HG02870 (cell line): ENCODE measurements around the gene ZNF672.
"Not testable (repeated sequence)": the region's sequence is repeated elsewhere in the genome, so short reads cannot be mapped to it uniquely, and the experiment has no call there.

Experiments used
- ATAC-seq: cut with Tn5 transposase; IDR thresholded peaks from one replicate; pipeline ENCODE4 v1.9.1; 2021; ENCODE audit warnings: mild to moderate bottlenecking, moderate library complexity; ENCODE audit not compliant: unreplicated experiment

Gene ZNF672

GRCh38 chr1:248812736-248813425, 25.1 kb upstream of the ZNF672 start:
- no peak for ATAC-seq

GRCh38 chr1:248813546-248813945, 24.5 kb upstream of the ZNF672 start:
- ATAC-seq = no peak

GRCh38 chr1:248814351-248814750, 23.7 kb upstream of the ZNF672 start:
- no peak for ATAC-seq

- ATAC-seq = no peak
Observed at GRCh38 chr1:248815407-248816034, 22.5 kb upstream of the ZNF672 start.

- no peak for ATAC-seq
Observed at GRCh38 chr1:248816042-248816851, 21.8 kb upstream of the ZNF672 start.

DNA sequence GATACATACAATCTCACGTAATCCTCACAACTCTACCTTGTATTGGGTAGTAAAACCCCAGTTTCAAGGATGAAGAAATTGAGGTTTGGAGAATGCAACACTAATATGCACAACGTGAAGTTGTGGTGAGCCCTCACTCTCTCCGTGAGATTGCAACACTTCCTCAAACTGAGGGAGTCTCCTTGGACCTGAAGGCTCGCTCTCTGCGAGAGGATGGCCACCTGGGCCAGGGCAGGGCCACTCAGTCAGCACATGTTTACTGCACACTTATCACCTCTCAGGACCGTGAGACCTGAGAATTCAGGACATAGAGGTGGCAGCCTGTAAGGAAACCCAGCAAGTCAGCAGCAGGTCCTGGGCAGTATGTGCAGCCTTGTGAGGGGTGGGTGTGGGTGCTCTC, 21.0 kb upstream of the ZNF672 start:
- ATAC-seq = no peak

DNA sequence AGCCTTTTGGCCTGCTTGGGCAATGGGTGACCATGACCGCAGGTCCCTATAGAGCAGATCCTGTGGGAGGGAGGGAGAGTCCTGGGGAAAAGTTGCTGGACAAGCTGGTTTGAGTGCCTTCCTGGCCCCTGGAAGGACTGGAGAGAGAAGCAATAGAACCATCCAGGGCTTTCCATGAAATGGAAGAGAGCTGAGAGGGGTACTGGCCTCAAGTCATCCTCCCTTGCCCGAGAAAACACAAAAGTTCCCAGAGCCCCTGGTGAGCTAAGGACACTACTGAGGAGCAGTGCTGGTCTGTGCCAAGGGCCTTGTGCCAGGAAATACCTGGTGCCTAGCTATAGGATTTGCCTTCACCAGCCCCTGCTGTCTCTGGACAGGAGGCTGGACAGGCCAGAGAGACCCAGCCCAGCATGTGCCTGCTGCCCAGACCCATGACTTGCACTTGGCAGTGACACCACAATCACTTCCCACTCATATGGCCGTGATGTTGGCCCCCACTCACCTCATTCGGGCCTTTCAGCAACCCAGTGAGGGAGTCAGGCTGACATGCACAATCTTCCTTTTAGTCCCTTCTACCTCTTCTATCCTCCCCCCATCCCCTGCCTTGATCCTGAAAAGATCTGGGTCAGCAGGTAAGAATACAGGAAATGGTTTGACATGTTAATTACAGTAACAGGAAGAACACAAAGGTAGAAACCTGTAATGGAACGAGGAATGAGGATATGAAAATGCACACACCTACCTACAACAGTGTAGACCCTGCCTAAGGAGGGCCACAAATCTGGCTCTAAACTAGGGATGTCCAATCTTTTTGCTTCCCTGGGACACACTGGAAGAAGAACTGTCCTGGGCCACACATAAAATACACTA, 19.3 kb upstream of the ZNF672 start:
- ATAC-seq = no peak

DNA sequence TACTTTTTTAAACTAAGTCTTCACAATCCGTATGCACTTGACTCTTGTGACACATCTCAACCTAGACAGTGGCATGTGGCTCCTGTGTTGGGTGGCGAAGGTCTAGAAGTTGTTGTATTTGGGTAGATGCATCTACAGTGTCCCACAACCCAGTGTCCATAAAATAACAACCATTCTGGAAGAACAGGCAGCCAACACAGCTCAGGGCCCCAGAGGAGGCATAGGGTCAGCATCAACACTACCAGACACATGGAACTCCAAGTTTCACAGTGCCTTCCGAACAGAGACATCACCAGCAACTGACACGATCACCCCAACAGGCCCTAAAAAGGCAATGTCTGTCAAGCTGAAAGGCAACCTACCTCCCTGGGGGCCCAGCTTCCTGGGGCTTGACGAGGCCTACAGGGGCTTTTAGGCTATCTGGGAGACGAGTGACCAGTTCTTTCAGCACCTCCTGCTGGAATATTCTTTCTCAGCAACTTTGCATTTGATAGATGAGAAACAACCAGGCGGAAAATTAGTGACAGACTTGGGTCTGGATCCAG, 17.9 kb upstream of the ZNF672 start:
- ATAC-seq = no peak

DNA sequence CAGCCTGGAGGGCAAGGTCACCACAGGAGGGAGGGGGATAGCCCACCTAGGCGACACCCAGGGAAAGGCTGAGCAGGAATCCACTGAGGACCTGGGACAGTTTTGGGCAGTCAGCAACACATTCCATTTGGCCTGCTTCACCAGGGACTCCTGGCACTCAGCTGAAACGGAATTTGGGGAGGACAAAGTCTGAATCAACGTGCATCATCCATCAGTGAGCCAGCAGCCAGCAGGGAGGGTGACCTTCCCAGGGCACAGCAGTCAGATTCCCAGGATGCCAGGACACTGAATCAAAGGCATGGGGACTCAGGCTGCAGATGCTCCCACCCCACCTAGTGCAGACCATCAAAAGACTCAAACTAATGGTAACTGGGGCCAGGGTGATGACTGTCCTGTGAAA, 16.9 kb upstream of the ZNF672 start:
- no peak for ATAC-seq

DNA sequence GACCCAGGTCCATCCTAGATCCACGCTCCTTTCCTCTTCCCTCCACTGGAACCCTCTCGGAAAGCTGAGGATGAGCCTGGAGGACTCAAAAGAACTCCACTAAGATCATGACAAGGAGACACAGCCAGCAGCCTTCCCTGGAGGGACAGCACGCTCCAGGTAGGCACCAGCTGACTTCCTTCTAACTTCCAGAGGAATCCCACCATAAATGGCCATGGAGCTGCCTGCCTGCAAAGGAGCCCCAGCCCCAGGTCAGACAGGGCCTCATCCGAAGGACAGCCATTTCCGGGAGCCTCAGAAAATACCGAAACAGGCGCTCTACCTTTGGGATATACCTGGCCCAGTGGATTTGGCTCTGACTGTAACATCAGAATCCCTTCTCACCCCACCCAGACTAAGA, 16.4 kb upstream of the ZNF672 start:
- no peak for ATAC-seq

- ATAC-seq = peak; percentile 29
Observed at GRCh38 chr1:248822148-248823032, 15.6 kb upstream of the ZNF672 start.

- no peak for ATAC-seq
Observed at GRCh38 chr1:248823517-248824001, 14.5 kb upstream of the ZNF672 start.

- no peak for ATAC-seq
Observed at GRCh38 chr1:248824301-248824700, 13.7 kb upstream of the ZNF672 start.

DNA sequence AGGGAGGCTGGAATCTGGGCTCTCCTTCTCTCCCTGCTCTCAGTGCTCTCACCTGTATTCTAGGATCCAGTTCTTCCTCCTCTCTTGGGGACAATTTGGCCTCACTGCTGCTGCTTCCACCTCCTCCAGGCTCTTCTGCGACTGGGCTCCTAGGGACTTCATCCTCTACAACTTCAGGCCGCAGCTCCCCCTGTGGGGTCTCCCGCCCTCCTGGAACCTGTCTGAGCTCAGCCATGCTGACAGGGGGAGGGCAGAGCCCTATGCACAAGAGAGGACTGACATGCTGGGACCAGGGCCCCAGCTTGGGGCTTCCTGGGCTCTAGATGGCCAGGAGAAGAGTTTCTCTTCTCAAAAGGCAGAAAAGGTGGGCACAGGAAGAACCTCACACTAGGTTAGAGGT, 13.3 kb upstream of the ZNF672 start:
- ATAC-seq = no peak

GRCh38 chr1:248825136-248825535, 12.9 kb upstream of the ZNF672 start:
- ATAC-seq = no peak

DNA sequence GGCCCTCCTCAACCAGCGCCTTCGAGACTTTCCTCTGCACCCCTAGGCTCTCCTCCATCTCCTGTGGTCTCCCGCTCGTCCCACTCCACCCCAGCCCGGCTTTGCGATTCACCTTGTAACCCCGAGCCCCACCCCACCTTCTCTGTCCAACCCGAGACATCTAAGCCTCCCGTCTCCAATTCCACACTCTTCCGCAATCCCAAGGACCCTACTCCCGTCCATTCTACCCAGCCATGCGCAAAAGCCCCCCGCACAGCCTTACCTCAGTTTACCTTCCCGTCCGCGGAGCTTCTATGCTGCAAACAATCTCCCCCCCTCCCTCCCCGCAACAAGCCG, 12.5 kb upstream of the ZNF672 start:
- peak; percentile 1 for ATAC-seq

GRCh38 chr1:248825909-248826760, 11.9 kb upstream of the ZNF672 start, which contains the start of gene SH3BP5L:
Gene SH3BP5L, minus strand, starts transcription at chr1:248825915. Its CDS starts 980 bp downstream, at chr1:248824935.
- peak; percentile 85 for ATAC-seq

- no peak for ATAC-seq
Observed at GRCh38 chr1:248828845-248829244, 9.2 kb upstream of the ZNF672 start.

GRCh38 chr1:248830718-248831017, 7.4 kb upstream of the ZNF672 start:
- ATAC-seq = not testable (repeated sequence)
